ENCODE data around the gene PRKN. TPM values are rescaled to one million over a fixed set of nuclear protein-coding genes. Genes with fewer than 3 reads are reported as not detected.

The PRKN gene
- total RNA-seq, 1 donor from 2014 or later: 1.2 TPM

- no peaks in the 10 kb centered on the region for H3K36me3 ChIP-seq (ENCODE audit: control insufficient read depth, insufficient read depth, low read length)
- H3K4me3 ChIP-seq (ENCODE audit: low read depth, low read length): no peak overlapping the region
- H3K27me3 ChIP-seq (ENCODE audit: control insufficient read depth, insufficient read depth, low read length): no peaks in the 10 kb centered on the region
- no peak for DNase-seq (ENCODE audit: low read depth)
- TF ChIP-seq, protein P1, sequence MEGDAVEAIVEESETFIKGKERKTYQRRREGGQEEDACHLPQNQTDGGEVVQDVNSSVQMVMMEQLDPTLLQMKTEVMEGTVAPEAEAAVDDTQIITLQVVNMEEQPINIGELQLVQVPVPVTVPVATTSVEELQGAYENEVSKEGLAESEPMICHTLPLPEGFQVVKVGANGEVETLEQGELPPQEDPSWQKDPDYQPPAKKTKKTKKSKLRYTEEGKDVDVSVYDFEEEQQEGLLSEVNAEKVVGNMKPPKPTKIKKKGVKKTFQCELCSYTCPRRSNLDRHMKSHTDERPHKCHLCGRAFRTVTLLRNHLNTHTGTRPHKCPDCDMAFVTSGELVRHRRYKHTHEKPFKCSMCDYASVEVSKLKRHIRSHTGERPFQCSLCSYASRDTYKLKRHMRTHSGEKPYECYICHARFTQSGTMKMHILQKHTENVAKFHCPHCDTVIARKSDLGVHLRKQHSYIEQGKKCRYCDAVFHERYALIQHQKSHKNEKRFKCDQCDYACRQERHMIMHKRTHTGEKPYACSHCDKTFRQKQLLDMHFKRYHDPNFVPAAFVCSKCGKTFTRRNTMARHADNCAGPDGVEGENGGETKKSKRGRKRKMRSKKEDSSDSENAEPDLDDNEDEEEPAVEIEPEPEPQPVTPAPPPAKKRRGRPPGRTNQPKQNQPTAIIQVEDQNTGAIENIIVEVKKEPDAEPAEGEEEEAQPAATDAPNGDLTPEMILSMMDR (IDR thresholded peaks at IDR 0.05; ENCODE audit: insufficient read depth, low read length, poor library complexity, severe bottlenecking): no peak
Observed at GRCh38 chr6:162721404-162721687, 6.2 kb downstream of the PRKN start.

- no peaks in the 10 kb centered on the region for H3K36me3 ChIP-seq (ENCODE audit: control insufficient read depth, insufficient read depth, low read length)
- no peaks in the 10 kb centered on the region for H3K27me3 ChIP-seq (ENCODE audit: control insufficient read depth, insufficient read depth, low read length)
- TF ChIP-seq, protein P1 (IDR thresholded peaks at IDR 0.05; ENCODE audit: insufficient read depth, low read length, poor library complexity, severe bottlenecking): no peak
- DNase-seq (ENCODE audit: low read depth): no peak
- H3K4me3 ChIP-seq (ENCODE audit: low read depth, low read length): no peak overlapping the region
Observed at GRCh38 chr6:162719528-162719927, 8.0 kb downstream of the PRKN start.

DNA sequence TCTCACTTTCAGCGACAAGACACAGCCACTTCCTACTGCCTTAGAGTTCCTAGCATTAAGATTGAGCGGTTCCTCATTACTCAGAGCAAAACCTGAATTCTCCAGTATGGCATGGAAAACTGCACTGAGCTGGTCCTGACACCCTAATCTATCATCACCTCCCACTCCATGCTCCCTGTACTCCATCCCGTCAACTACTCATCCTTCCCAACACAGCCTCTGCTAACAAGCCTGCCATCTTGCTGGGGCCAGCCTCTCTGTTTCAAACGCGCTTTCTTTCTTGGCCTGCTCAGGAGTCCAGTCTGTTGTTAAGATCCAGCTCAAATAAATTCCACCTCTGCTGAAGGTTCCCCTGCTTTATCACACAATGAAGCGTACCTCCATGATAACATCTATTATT is 12.0 kb downstream of the PRKN start:
- no peak for DNase-seq (ENCODE audit: low read depth)
- H3K36me3 ChIP-seq (ENCODE audit: control insufficient read depth, insufficient read depth, low read length): no peaks in the 10 kb centered on the region
- H3K27me3 ChIP-seq (ENCODE audit: control insufficient read depth, insufficient read depth, low read length): no peaks in the 10 kb centered on the region
- no peak overlapping the region for H3K4me3 ChIP-seq (ENCODE audit: low read depth, low read length)
- TF ChIP-seq, protein P1 (IDR thresholded peaks at IDR 0.05; ENCODE audit: insufficient read depth, low read length, poor library complexity, severe bottlenecking): no peak

DNA sequence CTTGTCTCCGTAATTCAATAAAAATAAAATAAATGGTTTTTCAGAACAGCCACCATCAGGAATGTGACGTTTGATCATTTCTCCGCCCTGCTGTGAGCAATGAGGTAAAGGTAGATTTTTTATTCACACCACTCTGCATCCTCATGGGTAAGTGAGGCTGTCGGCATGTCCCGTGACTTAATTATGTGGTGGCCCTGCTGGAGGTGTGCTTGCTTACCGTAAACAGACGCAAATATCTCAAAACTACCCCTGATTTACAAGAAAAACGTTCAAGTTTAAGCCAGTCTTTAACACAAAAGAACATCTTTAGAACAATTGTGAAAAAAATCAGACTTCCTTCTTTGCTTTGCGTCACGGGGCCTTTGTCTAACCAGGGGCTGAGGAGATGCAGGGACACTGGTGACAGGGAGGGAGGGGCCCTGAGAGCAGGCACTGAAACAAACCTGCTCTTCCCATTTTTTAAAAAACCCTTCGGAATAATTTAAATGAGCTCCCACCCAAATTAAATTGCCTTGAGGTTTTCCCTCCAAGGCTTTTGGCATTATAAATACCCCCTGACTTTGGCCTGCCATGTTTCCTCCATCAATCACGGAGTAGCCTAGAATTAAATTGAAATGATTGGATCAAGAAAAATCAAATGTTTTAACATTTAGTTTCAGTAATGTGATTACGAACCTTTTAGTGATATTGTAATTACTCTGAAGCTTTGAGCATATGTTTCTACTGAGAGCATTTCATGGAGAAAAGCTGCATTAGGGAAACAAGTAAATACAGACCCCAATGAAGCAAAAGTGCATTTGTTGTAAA is 13.4 kb downstream of the PRKN start:
- TF ChIP-seq, protein P1 (IDR thresholded peaks at IDR 0.05; ENCODE audit: insufficient read depth, low read length, poor library complexity, severe bottlenecking): no peak
- H3K36me3 ChIP-seq (ENCODE audit: control insufficient read depth, insufficient read depth, low read length): no peaks in the 10 kb centered on the region
- H3K27me3 ChIP-seq (ENCODE audit: control insufficient read depth, insufficient read depth, low read length): no peaks in the 10 kb centered on the region
- H3K4me3 ChIP-seq (ENCODE audit: low read depth, low read length): no peak overlapping the region
- no peak for DNase-seq (ENCODE audit: low read depth)

- TF ChIP-seq, protein P1 (IDR thresholded peaks at IDR 0.05; ENCODE audit: insufficient read depth, low read length, poor library complexity, severe bottlenecking): no peak
- no peak for DNase-seq (ENCODE audit: low read depth)
- Histone ChIP-seq H3K36me3 (ENCODE audit: control insufficient read depth, insufficient read depth, low read length) (no peaks in the 10 kb centered on the region), H3K27me3 (ENCODE audit: control insufficient read depth, insufficient read depth, low read length) (no peaks in the 10 kb centered on the region), H3K4me3 (ENCODE audit: low read depth, low read length) (no peak overlapping the region)
Observed at GRCh38 chr6:162712694-162713093, 14.9 kb downstream of the PRKN start.

GRCh38 chr6:162711376-162711775 is 16.2 kb downstream of the PRKN start:
- no peak for DNase-seq (ENCODE audit: low read depth)
- no peaks in the 10 kb centered on the region for H3K36me3 ChIP-seq (ENCODE audit: control insufficient read depth, insufficient read depth, low read length)
- H3K27me3 ChIP-seq (ENCODE audit: control insufficient read depth, insufficient read depth, low read length): no peaks in the 10 kb centered on the region
- TF ChIP-seq, protein P1 (IDR thresholded peaks at IDR 0.05; ENCODE audit: insufficient read depth, low read length, poor library complexity, severe bottlenecking): no peak
- no peak overlapping the region for H3K4me3 ChIP-seq (ENCODE audit: low read depth, low read length)

All from kidney epithelial cell (primary cell).